OCI-M2 (cell line): ENCODE measurements around the gene CRKL.
"Not testable (repeated sequence)": the region's sequence is repeated elsewhere in the genome, so short reads cannot be mapped to it uniquely, and the experiment has no call there.

ENCODE experiments used
- DNase-seq: peaks from one replicate; lab custom pipeline; 2025; ENCODE audit not compliant: unreplicated experiment; lab: John Stamatoyannopoulos, UW

Gene CRKL

DNA sequence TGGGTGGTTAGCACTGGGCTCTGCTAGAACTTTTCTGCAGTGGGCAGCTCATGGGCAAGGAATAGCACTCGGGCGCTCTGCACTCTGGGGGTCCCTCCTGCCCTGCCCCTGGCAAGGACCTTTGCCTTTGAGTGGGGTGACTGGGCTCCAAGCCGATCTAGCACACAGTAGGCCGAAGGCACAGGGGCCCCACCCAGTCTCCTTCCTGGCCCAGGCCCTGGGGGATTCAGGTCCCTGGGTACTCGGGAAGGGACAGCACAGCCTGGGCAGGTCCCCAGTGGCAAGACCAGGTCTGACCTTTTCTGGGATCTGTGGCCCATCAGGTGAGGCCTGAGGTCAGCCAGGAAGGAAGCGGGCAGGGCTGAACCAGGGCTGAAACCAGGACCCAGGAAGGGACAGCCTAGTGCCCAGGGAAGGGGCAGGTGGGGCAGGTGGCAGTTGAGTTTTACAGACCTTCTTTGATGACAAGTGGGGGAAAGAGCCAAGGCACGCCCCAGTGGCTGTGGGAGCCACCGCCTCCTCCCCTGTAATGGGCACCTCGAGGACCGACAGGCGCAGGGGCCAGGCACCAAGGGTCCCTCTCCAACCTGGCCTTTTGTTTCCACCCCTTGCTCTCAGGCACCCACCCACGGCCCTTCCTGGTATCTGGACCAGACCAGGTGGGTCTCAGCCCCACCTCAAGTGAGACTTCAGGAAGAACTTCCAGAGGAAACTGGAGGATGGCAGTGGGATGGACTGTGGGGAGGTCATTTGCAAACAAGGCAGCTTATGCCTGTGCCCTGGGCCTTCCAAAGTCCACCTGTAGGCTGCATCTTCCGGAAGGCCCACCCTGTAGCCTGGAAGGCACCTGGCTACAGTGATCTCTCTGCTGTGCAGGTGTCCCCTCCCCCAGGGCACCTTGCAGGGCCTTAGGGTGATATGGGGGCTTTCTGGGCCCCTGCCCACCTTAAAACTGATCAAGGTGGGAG, 49.0 kb downstream of the CRKL start:
- no peak for DNase-seq

DNA sequence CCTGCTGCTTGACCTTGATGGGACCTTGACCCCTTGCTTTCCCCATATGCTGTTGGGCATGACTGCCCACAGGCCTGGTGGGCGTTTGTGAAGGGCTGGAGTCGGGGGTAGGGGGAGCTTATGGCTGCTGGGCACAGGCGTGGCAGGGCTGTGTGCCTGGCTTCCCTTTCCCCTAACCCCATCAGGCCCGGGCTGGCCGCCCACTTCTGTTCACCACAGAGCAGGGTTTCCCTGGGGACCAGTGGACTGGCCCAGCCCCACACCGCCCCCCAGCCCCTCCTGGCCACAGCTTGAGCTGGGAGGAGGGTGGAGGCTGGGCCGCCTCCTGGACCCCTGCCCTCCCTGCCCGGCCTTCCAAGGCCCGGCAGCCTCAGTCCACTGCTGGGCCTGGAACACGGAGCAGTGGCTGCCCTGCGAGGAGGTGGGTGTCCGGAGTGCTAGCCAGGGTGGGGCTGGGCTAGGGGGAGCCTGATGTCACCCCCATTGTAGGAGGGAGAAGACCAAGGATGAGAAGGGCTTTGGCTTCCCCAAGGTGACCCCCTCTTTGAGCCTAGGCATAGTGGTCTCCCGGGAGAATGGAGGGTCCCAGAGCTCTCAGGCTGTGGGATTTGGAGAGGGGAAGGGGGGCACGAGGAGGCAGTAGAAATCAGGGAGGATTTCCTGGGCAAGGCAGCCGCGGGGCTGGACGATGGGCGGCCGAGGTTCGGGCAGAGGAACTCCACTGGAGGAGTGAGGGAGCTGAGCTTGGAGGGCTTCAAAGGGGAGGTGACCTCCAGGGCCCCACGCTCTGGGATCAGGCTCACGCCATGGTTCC, 49.9 kb downstream of the CRKL start, which contains the start of gene AIFM3:
Gene AIFM3 (plus strand): TSS at position 373 of the 814 bp plus-strand sequence. CDS start 690 bp downstream, outside the sequence.
- no peak for DNase-seq

DNA sequence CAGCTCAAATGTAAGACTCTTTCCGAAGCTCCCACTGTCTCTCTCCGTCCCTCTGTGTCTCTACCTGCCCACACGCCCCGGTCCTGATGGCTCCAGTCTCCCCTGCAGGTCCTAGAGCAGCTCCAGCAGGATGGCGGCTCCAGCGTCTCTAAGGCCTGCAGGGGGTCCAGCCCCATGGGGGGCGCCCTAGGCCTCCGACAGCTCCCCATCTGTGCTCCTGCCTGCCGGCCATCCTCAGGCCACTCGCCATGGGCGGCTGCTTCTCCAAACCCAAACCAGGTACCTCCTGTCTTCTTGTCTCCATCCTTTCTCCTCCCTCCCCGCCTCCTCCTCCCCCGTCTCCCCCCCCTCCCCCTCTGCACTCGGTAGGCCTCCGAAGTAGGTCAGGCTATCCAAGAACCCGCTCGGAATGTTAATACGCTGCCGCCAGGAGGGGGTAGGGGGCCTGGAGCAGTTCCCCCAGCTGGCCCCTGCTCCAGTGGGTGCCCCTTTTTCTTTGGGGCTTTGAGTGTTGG, 50.5 kb downstream of the CRKL start:
- no peak for DNase-seq

DNA sequence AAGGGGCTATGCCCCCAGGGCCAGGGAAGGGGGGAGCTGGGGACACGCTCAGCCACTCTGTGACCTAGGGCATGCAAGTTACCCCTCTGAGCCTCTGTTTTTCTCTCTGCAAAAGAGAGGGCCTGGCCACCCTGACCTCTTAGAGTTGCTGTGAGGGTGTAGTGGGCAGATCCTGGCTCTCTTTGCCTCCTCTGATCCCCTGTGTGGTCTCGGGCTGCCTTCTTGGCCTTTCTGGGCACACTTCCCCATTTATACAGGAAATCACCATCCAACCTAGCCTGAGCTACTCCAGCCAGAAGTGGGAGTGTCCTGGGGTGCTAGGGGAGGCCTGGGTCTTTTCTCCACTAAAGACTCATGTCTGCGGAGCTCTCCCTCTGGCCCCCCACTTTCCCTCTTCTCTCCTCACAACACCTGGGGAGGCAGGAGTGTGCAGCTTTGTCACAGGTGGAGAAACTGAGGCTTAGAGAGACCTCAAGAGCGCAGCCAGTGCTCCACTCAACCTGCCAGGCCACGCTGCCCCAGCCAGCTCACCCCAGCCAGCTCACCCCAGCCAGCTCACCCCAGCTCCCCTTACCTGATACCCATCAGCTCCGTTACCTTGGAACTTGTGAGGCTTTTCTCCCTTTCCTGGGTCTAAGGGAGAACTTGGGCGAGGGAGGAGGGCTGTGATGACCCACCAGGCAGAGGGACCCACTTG, 51.2 kb downstream of the CRKL start:
- no peak for DNase-seq

DNA sequence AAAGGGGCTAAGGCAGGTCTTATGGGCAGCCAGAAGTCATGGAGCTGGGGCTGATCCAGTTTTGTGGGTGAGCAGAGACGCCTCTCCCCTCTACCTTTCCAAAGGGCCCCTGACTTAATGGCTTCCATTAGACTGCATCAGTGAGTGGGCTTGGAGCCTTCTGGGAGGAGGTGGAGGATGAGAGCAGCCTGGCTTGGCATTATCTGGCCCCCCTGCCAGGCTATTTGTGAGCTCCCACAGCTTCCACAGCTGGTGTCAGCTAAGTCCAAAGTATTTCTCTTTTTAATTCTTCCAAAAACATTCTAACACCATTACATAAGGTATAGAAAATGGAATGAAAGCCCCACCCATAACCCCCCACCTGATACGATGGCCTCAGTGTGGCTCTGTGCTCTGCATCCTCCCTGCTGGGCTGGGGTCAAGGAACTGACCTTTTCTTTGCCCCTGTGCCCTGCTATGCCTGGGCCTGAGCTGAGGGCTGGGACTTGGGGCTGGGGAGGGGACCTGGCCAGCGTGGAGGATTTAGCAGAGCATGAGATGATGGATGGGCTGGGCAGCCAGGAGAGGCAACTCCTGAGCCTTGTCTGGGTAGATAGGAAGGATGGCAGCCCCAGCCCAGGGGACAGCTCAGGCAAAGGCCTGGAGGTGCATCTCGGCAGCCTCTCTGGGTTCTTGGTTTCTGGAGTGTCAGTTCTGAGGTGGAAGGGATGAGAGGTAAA, 53.9 kb downstream of the CRKL start:
- DNase-seq, result no peak

DNA sequence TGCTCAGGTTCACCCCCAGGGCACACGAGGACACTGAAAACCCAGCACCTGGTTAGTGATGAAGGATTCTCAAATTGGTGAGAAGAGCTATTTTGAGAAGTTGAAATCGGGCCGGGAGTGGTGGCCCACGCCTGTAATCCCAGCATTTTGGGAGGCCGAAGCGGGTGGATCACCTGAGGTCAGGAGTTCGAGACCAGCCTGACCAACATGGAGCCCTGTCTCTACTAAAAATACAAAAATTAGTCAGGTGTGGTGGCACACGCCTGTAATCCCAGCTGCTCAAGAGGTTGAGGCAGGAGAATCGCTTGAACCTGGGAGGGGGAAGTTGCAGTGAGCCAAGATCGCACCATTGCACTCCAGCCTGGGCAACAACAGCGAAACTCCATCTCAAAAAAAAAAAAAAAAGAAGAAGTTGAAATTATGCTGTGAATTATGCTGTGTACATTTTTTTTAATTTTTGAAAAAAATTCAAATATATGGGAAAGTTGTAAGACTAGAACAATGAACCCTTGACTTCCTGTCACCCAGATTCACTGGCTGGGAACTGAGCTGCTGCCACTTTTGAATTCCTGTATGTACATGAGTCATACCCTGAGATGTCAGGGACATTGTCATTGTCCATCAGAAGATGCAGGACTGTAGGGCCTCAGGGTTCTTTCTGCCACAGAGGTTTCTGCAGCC, 54.9 kb downstream of the CRKL start:
- not testable (repeated sequence) for DNase-seq

DNA sequence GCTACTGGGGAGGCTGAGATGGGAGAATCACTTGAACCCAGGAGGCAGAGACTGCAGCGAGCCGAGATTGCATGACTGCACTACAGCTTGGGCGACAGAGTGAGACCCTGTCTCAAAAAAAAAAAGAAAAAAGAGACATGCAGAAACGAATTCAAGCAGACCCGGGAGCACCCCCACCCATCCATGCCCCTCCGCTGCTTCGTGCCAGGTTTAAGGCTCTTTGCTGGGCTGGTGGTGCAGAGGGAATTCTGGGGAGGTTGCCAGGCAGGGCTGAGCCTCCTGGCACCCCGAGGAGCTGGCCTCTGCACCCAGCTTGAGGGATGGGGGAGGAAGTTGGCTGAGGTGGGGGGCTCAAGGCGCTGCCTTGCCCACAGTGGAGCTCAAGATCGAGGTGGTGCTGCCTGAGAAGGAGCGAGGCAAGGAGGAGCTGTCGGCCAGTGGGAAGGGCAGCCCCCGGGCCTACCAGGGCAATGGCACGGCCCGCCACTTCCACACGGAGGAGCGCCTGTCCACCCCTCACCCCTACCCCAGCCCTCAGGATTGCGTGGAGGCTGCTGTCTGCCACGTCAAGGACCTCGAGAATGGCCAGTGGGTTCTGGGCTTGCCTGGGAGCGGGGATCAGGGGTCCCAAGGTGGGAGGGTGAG, 55.8 kb downstream of the CRKL start:
- no peak for DNase-seq

DNA sequence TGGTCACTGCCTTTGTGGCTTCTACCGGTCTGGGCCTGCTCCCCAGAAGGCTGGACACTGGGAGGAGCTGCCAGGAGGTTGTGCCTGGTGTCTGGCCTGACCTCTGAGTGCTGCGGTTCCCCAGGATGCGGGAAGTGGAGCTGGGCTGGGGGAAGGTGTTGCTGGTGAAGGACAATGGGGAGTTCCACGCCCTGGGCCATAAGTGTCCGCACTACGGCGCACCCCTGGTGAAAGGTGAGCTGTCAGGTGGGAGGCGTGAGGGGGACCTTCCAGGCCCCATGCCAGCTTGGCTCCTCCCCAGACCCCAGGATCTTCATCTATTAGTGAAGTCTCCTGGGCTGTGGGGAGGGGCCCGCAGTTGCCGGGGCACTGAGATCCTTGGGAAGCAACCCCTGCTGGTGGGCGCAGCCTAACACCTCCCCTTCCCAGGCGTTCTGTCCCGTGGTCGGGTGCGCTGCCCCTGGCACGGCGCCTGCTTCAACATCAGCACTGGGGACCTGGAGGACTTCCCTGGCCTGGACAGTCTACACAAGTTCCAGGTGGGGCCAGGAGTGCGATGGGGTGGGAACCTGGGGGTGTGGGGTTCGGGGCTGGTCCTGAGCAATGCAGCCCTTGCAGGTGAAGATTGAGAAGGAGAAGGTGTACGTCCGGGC, 56.6 kb downstream of the CRKL start:
- no peak for DNase-seq

DNA sequence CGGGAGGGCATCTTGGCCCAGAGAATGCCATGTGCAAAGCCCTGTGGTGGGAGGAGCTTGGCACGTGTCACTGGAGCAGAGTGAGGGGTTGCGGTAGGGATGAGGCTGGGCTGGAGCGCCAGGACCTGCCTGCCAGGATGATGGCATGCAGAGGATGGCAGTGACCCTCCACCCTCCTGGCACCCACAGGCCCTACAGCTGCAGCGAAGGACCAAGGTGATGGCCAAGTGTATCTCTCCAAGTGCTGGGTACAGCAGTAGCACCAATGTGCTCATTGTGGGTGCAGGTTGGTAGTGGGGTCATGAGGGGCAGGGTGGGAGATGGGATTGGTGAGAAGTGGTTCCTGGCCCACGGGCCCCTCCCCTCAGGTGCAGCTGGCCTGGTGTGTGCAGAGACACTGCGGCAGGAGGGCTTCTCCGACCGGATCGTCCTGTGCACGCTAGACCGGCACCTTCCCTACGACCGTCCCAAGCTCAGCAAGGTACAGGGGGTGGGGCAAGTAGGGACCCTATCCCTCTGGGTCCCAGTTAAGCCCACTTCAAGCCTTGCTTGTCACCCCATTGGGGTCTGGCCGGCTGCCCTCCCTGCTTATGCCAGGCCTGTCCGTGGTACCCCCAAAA, 57.2 kb downstream of the CRKL start:
- DNase-seq, result no peak

DNA sequence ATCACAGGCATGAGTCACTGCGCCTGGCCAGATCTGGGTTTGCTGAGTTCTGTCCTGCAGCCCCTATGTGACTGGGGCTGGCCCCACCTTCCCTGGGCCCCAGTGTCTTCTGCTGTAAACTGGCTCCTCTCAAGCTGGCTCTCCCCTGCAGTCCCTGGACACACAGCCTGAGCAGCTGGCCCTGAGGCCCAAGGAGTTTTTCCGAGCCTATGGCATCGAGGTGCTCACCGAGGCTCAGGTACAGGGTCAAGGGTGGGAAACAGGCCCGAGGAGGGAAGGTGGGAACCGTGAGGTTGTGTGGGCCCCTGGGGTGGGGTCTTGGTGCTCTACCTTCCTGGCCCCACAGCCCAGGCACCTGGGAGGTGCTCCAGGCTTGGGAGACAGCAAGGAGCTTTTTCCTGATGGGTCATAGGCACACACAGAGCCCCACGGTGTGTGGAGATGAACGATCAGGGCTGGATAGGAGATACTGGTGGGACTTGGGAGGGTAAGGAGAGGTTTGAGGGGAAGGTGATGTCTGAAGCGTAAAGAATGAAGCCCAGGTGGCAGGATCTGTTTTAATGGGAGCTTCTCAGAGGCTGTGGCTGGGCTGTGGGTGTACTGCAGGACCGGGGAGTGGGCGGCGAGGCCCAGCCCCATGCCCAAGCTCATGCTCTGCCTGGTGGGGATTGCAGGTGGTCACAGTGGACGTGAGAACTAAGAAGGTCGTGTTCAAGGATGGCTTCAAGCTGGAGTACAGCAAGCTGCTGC, 58.5 kb downstream of the CRKL start:
- no peak for DNase-seq

DNA sequence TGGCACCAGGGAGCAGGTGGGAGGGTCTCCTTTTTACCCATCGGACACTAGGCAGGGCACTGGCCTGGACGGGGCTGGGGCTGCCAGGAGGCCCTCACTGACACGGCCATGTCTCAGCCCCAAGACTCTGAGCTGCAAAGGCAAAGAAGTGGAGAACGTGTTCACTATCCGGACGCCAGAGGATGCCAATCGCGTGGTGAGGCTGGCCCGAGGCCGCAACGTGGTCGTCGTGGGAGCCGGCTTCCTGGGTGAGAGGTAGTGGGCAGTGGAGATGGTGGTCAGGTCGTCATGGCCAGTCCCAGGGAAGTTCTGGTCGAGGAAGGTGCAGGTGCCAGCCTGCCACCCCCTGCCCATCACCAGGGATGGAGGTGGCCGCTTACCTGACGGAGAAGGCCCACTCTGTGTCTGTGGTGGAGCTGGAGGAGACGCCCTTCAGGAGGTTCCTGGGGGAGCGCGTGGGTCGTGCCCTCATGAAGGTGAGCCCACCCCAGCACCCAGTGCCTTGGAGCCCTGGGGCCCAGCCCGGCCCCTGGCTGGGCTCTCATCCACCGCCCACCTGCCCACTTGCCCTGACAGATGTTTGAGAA, 59.2 kb downstream of the CRKL start:
- no peak for DNase-seq

DNA sequence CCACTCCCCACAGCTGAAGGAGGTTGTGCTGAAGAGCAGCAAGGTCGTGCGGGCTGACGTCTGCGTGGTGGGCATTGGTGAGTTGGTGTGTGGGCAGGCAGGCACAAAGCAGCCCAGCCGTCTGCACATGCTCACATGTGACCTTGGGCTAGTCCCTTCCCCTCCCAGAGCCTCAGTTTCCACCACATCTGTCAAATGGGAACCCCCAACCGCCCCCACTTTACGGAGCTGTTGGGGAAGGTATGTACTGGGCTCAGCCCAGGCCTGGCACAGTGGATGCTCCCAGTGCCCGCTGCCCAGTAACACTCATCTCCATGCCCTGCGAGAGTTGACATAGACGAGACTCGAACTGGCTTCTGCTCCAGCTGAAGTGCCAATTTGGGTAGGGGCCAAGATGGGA, 59.8 kb downstream of the CRKL start:
- DNase-seq, result no peak

DNA sequence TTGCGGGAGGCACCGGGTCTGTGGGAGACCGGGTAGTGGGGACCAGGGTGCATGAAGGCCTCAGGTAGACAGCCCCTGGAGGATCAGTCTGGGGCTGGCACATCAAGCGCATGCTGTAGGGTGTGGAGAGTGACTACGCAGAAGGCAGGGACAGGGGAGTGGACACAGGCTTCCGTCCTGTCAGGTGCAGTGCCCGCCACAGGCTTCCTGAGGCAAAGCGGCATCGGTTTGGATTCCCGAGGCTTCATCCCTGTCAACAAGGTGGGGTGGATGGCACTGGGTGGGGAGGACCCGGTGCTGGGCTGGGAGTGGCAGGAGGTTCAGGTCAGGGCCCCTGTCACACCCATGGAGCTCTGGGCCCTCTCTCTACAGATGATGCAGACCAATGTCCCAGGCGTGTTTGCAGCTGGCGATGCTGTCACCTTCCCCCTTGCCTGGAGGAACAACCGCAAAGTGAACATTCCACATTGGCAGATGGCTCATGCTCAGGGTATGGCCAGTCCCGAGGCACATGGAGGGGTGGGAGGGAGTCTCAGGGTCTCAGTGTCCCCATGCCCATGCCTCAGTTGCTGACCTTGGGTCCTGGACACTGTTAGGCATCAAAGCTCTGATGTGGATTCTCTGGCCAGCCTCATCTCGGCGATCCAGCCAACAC, 60.4 kb downstream of the CRKL start:
- no peak for DNase-seq

DNA sequence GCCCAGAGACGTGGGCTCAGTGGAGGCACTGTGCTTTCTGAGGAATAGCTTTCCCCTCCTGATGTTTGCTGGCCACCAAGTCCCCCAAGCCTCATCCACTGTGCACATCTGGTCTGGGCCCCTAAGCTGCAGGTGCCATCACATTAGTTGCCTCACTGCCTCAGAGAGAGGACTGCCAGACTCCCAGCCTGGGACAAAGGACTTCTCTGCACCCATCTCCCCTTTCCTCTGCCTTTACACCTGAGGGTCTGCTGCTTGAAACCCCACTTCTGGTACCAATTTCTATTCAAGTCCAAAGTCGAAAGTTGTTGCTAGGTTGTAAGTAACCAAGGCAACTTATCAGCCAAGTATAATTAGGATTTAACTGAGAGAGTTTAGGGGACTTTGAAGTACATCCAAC, 61.2 kb downstream of the CRKL start:
- no peak for DNase-seq

DNA sequence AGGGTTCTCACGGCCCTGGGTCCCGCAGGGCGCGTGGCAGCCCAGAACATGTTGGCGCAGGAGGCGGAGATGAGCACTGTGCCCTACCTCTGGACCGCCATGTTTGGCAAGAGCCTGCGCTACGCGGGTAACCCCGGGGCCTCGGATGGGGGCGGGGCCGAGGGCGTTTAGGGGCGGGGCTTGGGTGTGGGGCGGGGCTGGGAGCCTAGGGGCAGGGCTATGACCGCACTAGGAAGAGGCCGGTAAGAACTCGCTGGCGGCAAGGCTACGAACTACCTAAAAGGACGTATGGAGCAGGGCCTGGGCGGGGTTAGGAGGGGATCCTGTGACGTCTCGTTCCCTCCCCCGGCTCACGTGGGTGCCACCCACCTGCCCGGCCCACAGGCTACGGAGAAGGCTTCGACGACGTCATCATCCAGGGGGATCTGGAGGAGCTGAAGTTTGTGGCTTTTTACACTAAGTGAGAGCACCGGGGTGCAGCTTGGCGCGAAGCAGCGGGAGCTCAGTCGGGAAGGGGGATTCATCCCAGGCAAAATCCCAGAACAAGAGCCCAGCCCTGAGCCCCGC, 62.1 kb downstream of the CRKL start:
- DNase-seq, result no peak

DNA sequence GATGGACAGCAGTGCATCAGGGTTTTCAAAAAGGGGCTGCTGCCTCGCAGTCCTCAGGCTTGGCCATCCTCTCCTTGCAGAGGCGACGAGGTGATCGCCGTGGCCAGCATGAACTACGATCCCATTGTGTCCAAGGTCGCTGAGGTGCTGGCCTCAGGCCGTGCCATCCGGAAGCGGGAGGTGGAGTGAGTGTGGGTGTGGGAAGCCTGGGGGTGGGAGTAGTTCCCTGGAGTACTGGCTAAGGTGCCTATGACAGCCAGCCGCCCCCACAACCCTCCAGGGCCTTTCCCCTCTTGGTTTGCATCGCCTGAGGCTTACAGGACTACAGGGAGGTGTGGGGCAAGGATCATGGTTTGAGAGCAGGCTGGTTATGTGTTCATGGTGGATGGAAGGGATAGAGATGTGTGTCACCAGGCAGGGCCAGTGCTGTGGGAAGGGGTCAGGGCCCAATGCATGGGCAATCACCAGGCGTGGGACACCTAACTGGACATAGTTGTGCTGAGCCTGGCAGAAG, 62.8 kb downstream of the CRKL start:
- no peak for DNase-seq
